ENCODE data around the gene JPT1.

DNA sequence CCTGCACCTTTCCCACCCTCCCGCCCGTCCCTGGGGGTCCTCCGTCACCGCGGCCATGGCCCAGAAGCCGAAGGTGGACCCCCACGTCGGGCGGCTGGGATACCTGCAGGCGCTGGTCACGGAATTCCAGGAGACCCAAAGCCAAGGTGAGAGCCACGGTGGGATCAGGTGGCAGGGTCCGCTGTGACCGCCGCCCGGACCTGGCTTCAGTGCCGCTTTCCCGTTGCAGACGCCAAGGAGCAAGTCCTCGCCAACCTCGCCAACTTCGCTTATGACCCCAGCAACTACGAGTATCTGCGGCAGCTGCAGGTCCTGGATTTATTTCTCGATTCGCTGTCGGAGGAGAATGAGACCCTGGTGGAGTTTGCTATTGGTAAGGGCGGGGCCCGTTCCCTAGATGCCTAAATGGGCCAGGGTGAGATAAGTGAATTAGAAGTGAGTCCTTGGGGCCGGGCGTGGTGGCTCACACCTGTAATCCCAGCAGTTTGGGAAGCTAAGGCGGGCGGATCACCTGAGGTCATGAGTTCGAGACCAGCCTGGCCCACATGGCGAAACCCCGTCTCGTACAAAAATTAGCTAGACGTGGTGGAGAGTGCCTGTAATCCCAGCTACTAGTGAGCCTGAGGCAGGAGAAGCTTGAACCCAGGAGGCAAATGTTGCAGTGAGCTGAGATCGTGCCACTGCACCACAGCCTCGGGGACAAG is 43.9 kb downstream of the JPT1 start:
- no peak for TF ChIP-seq POLR2AphosphoS5 (IDR thresholded peaks at IDR 0.05; ENCODE audit: low read depth, low read length)
- TF ChIP-seq POLR2A (IDR thresholded peaks at IDR 0.05; ENCODE audit: low read depth, low read length) = no peak
